Heart left ventricle (tissue), 13 donors: ENCODE measurements around the gene FHIP1A.

Experiments used
- POLR2A ChIP-seq, 2 donors: fragments of 450-650 bp; IDR thresholded peaks; one replicate each; pipeline ENCODE4 v1.6.1; 2017; ENCODE audit warnings: antibody characterized with exemption in 2 of 2, mild to moderate bottlenecking in 2 of 2, moderate library complexity in 2 of 2
- TF ChIP-seq, protein P1 (sequence below), 12 donors: fragments of 200-600 bp; sonication (generic) in 4 of 12; IDR thresholded peaks; one replicate each; pipeline versions ENCODE4 v1.5.0 to v1.8.0; 2018 to 2022; ENCODE audit warnings: antibody characterized with exemption in 12 of 12, mild to moderate bottlenecking in 5 of 12
- donor health status: ischemic (EF 13 %, LVEDD 7.1; RV severe dilation, severe dysfunction).
- donor health status: DM: no; HTN: yes; CAD: no.
- donor health status: DM: no; HTN: no; CAD: no.
- donor health status: ischemic (EF 25% LVEDD 6.9; RV normal size, moderate dysfunction).
- donor health status: ischemic (EF 25% LVEDD 5.7; RV mildly dilated, moderate dysfunction).
- donor health status: ischemic (EF 35%, LVEDD 5.7; RV mildly dilated, moderate dysfunction).
- donor health status: nonischemic (EF 11% LVEDD 7.7; RV severe dilation, severe dysfunction).
- donor health status: DM: yes; HTN: yes; CAD: no.
- donor health status: PGD.
- donor health status: ischemic (EF 29% LVEDD 5.4; RV normal size, mild dysfunction).
- donor health status: nonischemic (EF 23%, LVEDD 6.1; RV moderate dilation, normal function).

DNA sequence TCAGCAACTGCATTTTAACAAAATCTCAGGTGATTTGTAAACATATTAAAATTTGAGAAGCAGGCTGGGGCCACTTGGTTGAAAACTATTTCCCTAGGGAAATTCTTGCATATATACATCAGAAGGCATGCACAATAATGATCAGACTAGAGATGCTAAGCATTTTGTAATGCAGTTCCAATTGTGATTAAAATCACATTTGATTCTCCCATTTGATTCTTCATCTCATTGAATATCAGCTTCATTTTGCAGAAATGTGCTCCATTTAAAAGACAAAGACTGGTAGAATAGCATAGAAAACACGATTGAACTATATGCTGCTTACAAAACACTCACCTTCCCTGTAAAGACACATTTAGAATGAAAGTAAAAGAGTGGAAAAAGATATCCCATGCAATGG is 32.4 kb upstream of the FHIP1A start:
- TF ChIP-seq, protein P1, sequence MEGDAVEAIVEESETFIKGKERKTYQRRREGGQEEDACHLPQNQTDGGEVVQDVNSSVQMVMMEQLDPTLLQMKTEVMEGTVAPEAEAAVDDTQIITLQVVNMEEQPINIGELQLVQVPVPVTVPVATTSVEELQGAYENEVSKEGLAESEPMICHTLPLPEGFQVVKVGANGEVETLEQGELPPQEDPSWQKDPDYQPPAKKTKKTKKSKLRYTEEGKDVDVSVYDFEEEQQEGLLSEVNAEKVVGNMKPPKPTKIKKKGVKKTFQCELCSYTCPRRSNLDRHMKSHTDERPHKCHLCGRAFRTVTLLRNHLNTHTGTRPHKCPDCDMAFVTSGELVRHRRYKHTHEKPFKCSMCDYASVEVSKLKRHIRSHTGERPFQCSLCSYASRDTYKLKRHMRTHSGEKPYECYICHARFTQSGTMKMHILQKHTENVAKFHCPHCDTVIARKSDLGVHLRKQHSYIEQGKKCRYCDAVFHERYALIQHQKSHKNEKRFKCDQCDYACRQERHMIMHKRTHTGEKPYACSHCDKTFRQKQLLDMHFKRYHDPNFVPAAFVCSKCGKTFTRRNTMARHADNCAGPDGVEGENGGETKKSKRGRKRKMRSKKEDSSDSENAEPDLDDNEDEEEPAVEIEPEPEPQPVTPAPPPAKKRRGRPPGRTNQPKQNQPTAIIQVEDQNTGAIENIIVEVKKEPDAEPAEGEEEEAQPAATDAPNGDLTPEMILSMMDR (IDR thresholded peaks at IDR 0.05) = no peak
- TF ChIP-seq POLR2A (IDR thresholded peaks at IDR 0.05) = no peak
